Activated CD4-positive, alpha-beta T cell treated with anti-CD3 and anti-CD28 coated beads, Interleukin-2, amount 10 ng/mL, durations not matched to agents 7 days and 5 days (primary cell): ENCODE data around the gene LOXL4. TPM values are rescaled to one million over a fixed set of nuclear protein-coding genes. Genes with fewer than 3 reads are reported as not detected.
A peak's percentile ranks its signal among the peaks of the same experiment; 100 is the strongest.
"Not testable (repeated sequence)": the region's sequence is repeated elsewhere in the genome, so short reads cannot be mapped to it uniquely, and the experiment has no call there.

Experiments
- CTCF ChIA-PET: fragments of 350-600 bp; sonication (Branson Sonifier 250); formaldehyde crosslinking; loops from one replicate; lab custom pipeline; 2021; ENCODE audit warnings: antibody characterized with exemption; lab: Charles Lee
- POLR2A ChIA-PET: fragments of 350-600 bp; sonication (Branson Sonifier 250); formaldehyde crosslinking; loops from one replicate; lab custom pipeline; 2021; ENCODE audit warnings: antibody characterized with exemption; lab: Charles Lee
- DNase-seq: peaks from one replicate; pipeline ENCODE4 v3.0.0-alpha.2; 2020
- H3K27ac Mint-ChIP-seq: one replicate; pipeline ENCODE4 v1.8.0; 2021; ENCODE audit warnings: mild to moderate bottlenecking, moderate library complexity, mixed read lengths
- H3K27me3 Mint-ChIP-seq: one replicate; pipeline ENCODE4 v1.8.0; 2021; ENCODE audit warnings: mixed read lengths
- H3K36me3 Mint-ChIP-seq: one replicate; pipeline ENCODE4 v1.8.0; 2021; ENCODE audit warnings: low read depth, mixed read lengths
- H3K4me1 Mint-ChIP-seq: one replicate; pipeline ENCODE4 v1.8.0; 2021; ENCODE audit warnings: mixed read lengths
- H3K4me3 Mint-ChIP-seq: one replicate; pipeline ENCODE4 v1.8.0; 2021; ENCODE audit warnings: mild to moderate bottlenecking, moderate library complexity, mixed read lengths
- H3K9me3 Mint-ChIP-seq: one replicate; pipeline ENCODE4 v1.8.0; 2021; ENCODE audit warnings: mixed read lengths
- total RNA-seq, 2 experiments: library from RNA; stranded (reverse); gene quantifications; one replicate each; pipeline ENCODE4 v1.2.3, GENCODE V29; 2021

Gene LOXL4
- total RNA-seq, 2 experiments from 2014 or later: not detected

DNA sequence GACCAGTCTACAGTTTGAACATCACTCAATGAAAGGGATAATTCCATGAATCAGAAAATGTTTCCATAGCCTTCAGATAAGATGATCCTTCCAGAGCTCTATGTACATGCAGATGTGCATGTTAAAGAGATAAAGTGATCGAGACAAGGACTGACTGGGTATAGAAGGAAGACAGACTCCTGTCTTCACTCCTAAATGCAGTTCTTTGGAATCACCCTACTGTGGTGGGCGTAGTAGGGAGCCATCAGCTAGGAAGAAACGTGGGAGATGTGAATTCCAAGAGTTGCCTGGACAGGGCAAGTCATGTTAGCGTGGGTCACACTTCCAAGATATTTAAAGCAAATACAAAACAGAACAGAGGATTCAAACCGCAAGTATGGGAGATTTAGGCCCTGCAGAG is 23.9 kb downstream of the LOXL4 start:
- Mint-ChIP-seq H3K9me3 (no peaks in the 10 kb centered on the region), H3K27me3 (no peaks in the 10 kb centered on the region), H3K27ac (no peak overlapping the region), H3K36me3 (peaks cover 42% of the 10 kb centered on the region), H3K4me1 (peaks cover 5% of the 10 kb centered on the region), H3K4me3 (no peak overlapping the region)
- CTCF ChIA-PET: no interaction called here
- no peak for DNase-seq
- POLR2A ChIA-PET: no interaction called here

- H3K27me3 Mint-ChIP-seq: no peaks in the 10 kb centered on the region
- H3K27ac Mint-ChIP-seq: no peak overlapping the region
- peaks cover 8% of the 10 kb centered on the region for H3K4me1 Mint-ChIP-seq
- H3K9me3 Mint-ChIP-seq: no peaks in the 10 kb centered on the region
- H3K4me3 Mint-ChIP-seq: no peak overlapping the region
- DNase-seq: no peak
- peaks cover 43% of the 10 kb centered on the region for H3K36me3 Mint-ChIP-seq
- ChIA-PET CTCF (interaction anchor here (0.6 kb wide), 1 partner anchor 664 kb away, joined by 3 read pairs; no protein-coding TSS in a partner anchor), POLR2A (no interaction called here)
These were observed 25.2 kb downstream of the LOXL4 start for GRCh38 chr10:98242823-98243222.

DNA sequence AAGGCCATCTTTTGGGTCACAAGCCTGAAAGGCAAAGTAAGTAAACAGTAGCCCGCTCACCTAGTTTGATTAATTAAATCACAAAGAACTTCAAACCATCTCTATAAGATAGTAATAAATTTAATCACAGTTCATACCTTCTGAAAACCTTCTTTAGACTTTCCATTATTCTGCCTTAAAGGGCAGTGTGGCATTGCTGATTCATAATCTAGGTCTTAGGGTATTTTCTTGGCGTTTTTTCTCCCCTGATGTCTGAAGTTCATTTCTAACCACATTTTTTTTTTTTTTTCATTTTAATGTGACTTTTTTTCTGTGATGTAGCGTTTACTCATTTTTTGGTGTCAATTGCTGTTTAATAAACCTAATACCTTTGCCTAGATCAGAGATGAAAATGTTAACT is 27.5 kb downstream of the LOXL4 start:
- Mint-ChIP-seq H3K36me3 (peaks cover 45% of the 10 kb centered on the region), H3K27ac (no peak overlapping the region), H3K9me3 (no peaks in the 10 kb centered on the region), H3K27me3 (no peaks in the 10 kb centered on the region), H3K4me3 (no peak overlapping the region), H3K4me1 (peaks cover 3% of the 10 kb centered on the region)
- no peak for DNase-seq
- ChIA-PET POLR2A (no interaction called here), CTCF (no interaction called here)

DNA sequence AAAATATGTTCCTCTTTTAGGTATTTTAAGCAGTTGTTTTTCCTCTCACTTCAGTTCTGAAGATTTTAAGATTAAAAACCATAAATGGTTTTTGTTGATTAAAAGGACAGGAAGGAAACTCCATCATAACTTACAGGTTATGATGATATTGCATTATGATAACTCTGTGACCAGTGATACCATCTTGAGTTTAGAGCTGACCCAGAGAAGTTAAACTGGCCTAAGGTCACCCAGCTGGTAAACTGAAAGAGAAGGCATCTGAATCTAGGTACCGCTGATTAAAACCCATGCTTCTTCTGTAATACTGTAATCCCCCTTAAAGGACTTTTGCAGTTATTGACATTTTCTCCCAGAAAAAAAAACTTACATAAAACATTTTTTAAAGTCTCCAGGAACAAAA is 29.6 kb downstream of the LOXL4 start:
- POLR2A ChIA-PET: no interaction called here
- no peaks in the 10 kb centered on the region for H3K27me3 Mint-ChIP-seq
- CTCF ChIA-PET: interaction anchor here (1.1 kb wide), 1 partner anchor 10 kb away, joined by 3 read pairs; no protein-coding TSS in a partner anchor

GRCh38 chr10:98236862-98237261 is 31.1 kb downstream of the LOXL4 start:
- H3K27me3 Mint-ChIP-seq: no peaks in the 10 kb centered on the region
- H3K36me3 Mint-ChIP-seq: peaks cover 44% of the 10 kb centered on the region
- no peaks in the 10 kb centered on the region for H3K9me3 Mint-ChIP-seq
- no peak overlapping the region for H3K4me3 Mint-ChIP-seq
- POLR2A ChIA-PET: no interaction called here
- CTCF ChIA-PET: no interaction called here
- H3K4me1 Mint-ChIP-seq: peaks cover 3% of the 10 kb centered on the region
- peak overlapping the region; percentile 31 for H3K27ac Mint-ChIP-seq
- DNase-seq: no peak

More for the DNA sequence above, 29.6 kb downstream of the LOXL4 start:
- peaks cover 46% of the 10 kb centered on the region for H3K36me3 Mint-ChIP-seq
- H3K4me3 Mint-ChIP-seq: no peak overlapping the region
- no peak for DNase-seq
- H3K4me1 Mint-ChIP-seq: peaks cover 3% of the 10 kb centered on the region
- H3K27ac Mint-ChIP-seq: no peak overlapping the region
- no peaks in the 10 kb centered on the region for H3K9me3 Mint-ChIP-seq

DNA sequence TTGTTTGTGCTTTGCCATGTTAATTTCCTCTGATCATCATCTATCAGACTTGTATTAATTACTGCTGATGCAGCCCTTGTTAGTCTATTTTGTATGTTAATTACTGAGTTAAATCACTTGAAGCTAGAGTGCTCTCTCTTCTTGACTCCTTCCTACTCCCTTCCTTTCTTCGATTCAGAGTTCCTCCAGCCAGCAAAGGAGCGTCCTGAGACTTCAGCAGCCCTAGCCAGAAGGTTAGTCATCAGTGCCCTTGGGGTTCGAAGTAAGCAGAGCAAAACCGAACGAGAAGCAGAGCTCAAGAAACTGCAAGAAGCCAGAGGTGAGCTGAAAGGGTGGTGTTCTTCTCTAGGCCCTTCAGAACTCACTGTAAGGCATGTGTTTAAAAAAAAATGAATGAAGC is 32.1 kb downstream of the LOXL4 start:
- POLR2A ChIA-PET: no interaction called here
- no peaks in the 10 kb centered on the region for H3K27me3 Mint-ChIP-seq

GRCh38 chr10:98231417-98231816 is 36.6 kb downstream of the LOXL4 start:
- Mint-ChIP-seq H3K27ac (no peak overlapping the region), H3K36me3 (peaks cover 46% of the 10 kb centered on the region), H3K4me3 (no peak overlapping the region), H3K9me3 (peaks cover 2% of the 10 kb centered on the region), H3K27me3 (no peaks in the 10 kb centered on the region), H3K4me1 (no peaks in the 10 kb centered on the region)
- POLR2A ChIA-PET: no interaction called here
- CTCF ChIA-PET: no interaction called here
- no peak for DNase-seq

More for the DNA sequence above, 32.1 kb downstream of the LOXL4 start:
- DNase-seq: no peak
- H3K9me3 Mint-ChIP-seq: no peaks in the 10 kb centered on the region
- peaks cover 40% of the 10 kb centered on the region for H3K36me3 Mint-ChIP-seq
- H3K27ac Mint-ChIP-seq: no peak overlapping the region
- peaks cover 3% of the 10 kb centered on the region for H3K4me1 Mint-ChIP-seq
- H3K4me3 Mint-ChIP-seq: no peak overlapping the region
- CTCF ChIA-PET: interaction anchor here (0.5 kb wide), 1 partner anchor 66 kb away, joined by 3 read pairs; no protein-coding TSS in a partner anchor

GRCh38 chr10:98228266-98228665 is 39.7 kb downstream of the LOXL4 start:
- H3K4me1 Mint-ChIP-seq, H3K27me3 Mint-ChIP-seq, H3K4me3 Mint-ChIP-seq, DNase-seq, H3K9me3 Mint-ChIP-seq, POLR2A ChIA-PET, CTCF ChIA-PET: not testable (repeated sequence)
- Mint-ChIP-seq H3K27ac (peak overlapping the region; percentile 46), H3K36me3 (peaks cover 34% of the 10 kb centered on the region)

GRCh38 chr10:98227713-98228112 is 40.3 kb downstream of the LOXL4 start:
- POLR2A ChIA-PET, H3K27me3 Mint-ChIP-seq: not testable (repeated sequence)

DNA sequence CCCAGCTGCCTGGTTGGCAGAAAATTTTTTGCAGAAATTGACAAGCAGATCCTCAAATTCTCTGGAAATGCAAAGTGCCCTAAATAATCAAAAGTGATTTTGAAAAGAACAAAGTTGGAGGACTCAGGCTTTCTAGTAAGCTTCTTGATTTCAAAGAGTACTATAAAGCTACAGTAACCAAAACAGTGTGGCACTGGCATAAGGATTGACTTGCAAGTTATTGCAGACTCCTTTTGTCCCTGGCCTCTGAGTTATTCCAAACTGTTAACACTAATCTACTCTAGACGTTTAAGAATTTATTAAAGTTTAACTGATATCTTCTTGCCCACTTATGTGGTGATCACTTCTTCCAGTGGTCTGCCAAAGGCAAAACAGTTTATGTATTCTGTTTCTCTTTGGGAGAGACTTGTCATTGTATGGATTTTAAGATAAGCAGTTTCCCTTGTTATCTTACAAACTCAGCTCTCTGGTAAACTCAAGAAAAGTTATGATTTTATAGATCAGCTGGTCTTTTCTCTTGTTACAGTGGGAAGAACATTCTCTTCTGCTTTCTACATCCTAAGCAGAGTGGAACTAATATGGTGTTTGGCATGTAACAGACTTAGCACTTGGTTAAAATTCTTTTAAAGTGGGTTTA is 41.4 kb downstream of the LOXL4 start:
- Mint-ChIP-seq H3K27ac (no peak overlapping the region), H3K9me3 (peaks cover 2% of the 10 kb centered on the region), H3K27me3 (no peaks in the 10 kb centered on the region), H3K4me1 (no peaks in the 10 kb centered on the region), H3K4me3 (no peak overlapping the region), H3K36me3 (peaks cover 33% of the 10 kb centered on the region)
- CTCF ChIA-PET: interaction anchor here (1.2 kb wide), 1 partner anchor 509 kb away, joined by 4 read pairs; no protein-coding TSS in a partner anchor
- DNase-seq: no peak
- POLR2A ChIA-PET: no interaction called here

More at GRCh38 chr10:98227713-98228112, 40.3 kb downstream of the LOXL4 start:
- DNase-seq, H3K4me3 Mint-ChIP-seq, H3K9me3 Mint-ChIP-seq, H3K4me1 Mint-ChIP-seq, CTCF ChIA-PET, H3K27ac Mint-ChIP-seq: not testable (repeated sequence)
- peaks cover 35% of the 10 kb centered on the region for H3K36me3 Mint-ChIP-seq

GRCh38 chr10:98224996-98225395 is 43.0 kb downstream of the LOXL4 start:
- Mint-ChIP-seq H3K9me3 (peaks cover 2% of the 10 kb centered on the region), H3K4me3 (no peak overlapping the region), H3K4me1 (no peaks in the 10 kb centered on the region), H3K36me3 (peaks cover 31% of the 10 kb centered on the region), H3K27me3 (no peaks in the 10 kb centered on the region), H3K27ac (no peak overlapping the region)
- no peak for DNase-seq
- ChIA-PET POLR2A (no interaction called here), CTCF (no interaction called here)

GRCh38 chr10:98224509-98224908 is 43.5 kb downstream of the LOXL4 start:
- ChIA-PET POLR2A (no interaction called here), CTCF (no interaction called here)
- Mint-ChIP-seq H3K4me1 (no peaks in the 10 kb centered on the region), H3K4me3 (no peak overlapping the region), H3K27me3 (no peaks in the 10 kb centered on the region), H3K36me3 (peaks cover 33% of the 10 kb centered on the region), H3K27ac (no peak overlapping the region), H3K9me3 (peaks cover 7% of the 10 kb centered on the region)
- no peak for DNase-seq

DNA sequence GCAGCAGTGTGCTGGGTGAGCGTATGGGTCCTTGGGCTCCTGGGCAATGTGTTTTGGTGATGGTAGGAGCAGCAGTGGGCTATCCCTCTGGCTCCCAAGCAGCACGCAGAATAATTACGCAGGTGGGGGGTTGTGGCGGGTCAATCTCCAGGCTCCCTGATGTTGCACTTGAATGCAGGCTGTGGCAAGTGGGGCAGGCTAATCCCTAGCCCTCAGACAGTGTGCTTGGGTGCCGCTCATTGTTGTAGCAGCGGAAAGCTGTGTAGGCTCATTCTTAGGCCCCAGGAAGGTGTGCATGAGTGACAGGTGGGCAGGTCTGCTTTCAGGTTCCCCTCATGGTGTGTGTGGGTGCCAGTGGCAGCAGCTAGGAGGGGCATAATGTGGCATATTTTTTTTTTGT is 44.1 kb downstream of the LOXL4 start:
- H3K4me3 Mint-ChIP-seq: no peak overlapping the region
- no peak overlapping the region for H3K27ac Mint-ChIP-seq
- POLR2A ChIA-PET: no interaction called here
- DNase-seq: no peak
- H3K27me3 Mint-ChIP-seq: no peaks in the 10 kb centered on the region
- peaks cover 34% of the 10 kb centered on the region for H3K36me3 Mint-ChIP-seq
- peaks cover 13% of the 10 kb centered on the region for H3K9me3 Mint-ChIP-seq
- peaks cover 3% of the 10 kb centered on the region for H3K4me1 Mint-ChIP-seq
- CTCF ChIA-PET: no interaction called here

DNA sequence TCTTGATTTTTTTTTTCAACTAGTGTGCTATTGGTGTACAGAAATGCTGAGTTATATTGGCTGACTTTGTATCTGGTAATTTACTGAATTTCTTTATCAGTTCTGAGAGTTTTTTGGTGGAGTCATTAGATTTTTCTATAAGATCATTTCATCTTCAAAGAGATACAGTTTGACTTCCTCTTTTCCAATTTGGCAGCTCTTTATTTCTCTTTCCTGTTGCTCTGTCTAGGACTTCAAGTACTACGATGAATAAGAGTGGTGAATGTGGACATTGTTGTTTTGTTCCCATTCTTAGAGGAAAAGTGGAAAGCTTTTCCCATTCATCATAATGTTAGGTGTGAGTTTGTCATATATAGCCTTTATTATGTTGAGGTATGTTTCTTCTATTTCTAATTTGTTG is 50.2 kb downstream of the LOXL4 start:
- Mint-ChIP-seq H3K27ac (peak overlapping the region; percentile 14), H3K4me3 (no peak overlapping the region), H3K27me3 (no peaks in the 10 kb centered on the region), H3K36me3 (peaks cover 46% of the 10 kb centered on the region), H3K9me3 (peaks cover 25% of the 10 kb centered on the region), H3K4me1 (peaks cover 9% of the 10 kb centered on the region)
- ChIA-PET POLR2A (no interaction called here), CTCF (no interaction called here)
- DNase-seq: no peak
